Skeletal muscle tissue (tissue), 4 donors: ENCODE measurements around the gene RERE. TPM values are rescaled to one million over a fixed set of nuclear protein-coding genes. Genes with fewer than 3 reads are reported as not detected.

Experiments
- H3K27ac ChIP-seq: one replicate; pipeline ENCODE4 v1.7.0; 2013; ENCODE audit warnings: mild to moderate bottlenecking, low read depth, low read length, inconsistent platforms
- H3K27me3 ChIP-seq, 3 donors: one replicate each; pipeline ENCODE4 v1.7.0; 2013; ENCODE audit warnings: low read length in 3 of 3; ENCODE audit not compliant: control insufficient read depth in 3 of 3, insufficient read depth in 3 of 3
- H3K36me3 ChIP-seq, 3 donors: one replicate each; pipeline ENCODE4 v1.7.0; 2013; ENCODE audit warnings: low read length in 3 of 3; ENCODE audit not compliant: control insufficient read depth in 3 of 3, insufficient read depth in 3 of 3
- H3K4me1 ChIP-seq, 3 donors: one replicate each; pipeline ENCODE4 v1.7.0; 2013; ENCODE audit warnings: low read length in 3 of 3, mild to moderate bottlenecking in 3 of 3; ENCODE audit not compliant: control insufficient read depth in 3 of 3, insufficient read depth in 3 of 3
- H3K4me3 ChIP-seq, 3 donors: one replicate each; pipeline ENCODE4 v1.7.0; 2013; ENCODE audit warnings: low read length in 3 of 3
- H3K9ac ChIP-seq, 3 donors: one replicate each; pipeline ENCODE4 v1.7.0; 2013; ENCODE audit warnings: low read length in 3 of 3, mild to moderate bottlenecking in 3 of 3, moderate library complexity in 2 of 3, low read depth in 1 of 3
- H3K9me3 ChIP-seq, 3 donors: one replicate each; pipeline ENCODE4 v1.7.0; 2013; ENCODE audit warnings: low read length in 3 of 3; ENCODE audit not compliant: control insufficient read depth in 3 of 3
- total RNA-seq: library from RNA; depleted of rRNA; stranded (reverse); fragments of >200 nt; gene quantifications from one replicate; pipeline ENCODE4 v1.2.3, GENCODE V29; 2014
- donor health status: Osteomylitis.

RERE gene
- total RNA-seq, 1 donor from 2014 or later, result 212 TPM

DNA sequence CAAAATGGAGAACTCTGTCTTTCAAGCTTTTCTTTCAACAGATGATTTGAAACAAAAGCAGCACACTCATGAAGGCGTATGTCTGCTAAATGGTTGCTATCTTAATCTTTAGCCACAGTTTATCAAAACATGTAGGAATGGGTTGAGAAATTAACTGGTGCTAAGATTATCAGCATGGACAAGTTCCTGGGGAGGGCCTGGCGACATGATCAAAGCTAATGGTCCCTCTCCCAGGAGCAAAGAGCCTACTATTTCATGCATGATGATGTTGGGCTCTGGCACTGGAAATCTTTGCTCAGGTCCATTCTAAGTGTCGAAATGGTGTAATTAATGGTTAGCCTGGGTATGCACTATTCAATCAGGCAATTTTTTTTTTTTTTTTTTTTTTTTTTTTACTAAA lies 407.8 kb downstream of the RERE start:
- H3K27ac ChIP-seq, result peak overlapping the region; percentile 77
- peaks cover 2 to 20% (median 9%) of the 10 kb centered on the region in 3 donors for H3K36me3 ChIP-seq
- peaks cover 73 to 81% (median 76%) of the 10 kb centered on the region in 3 donors for H3K4me1 ChIP-seq
- H3K9me3 ChIP-seq, result no peaks in the 10 kb centered on the region
- H3K27me3 ChIP-seq, result no peaks in the 10 kb centered on the region
- H3K4me3 ChIP-seq, result peak overlapping the region in 1 of 3 donors; percentile 19
- peak overlapping the region; percentile 0 to 46 (median 15) for H3K9ac ChIP-seq

DNA sequence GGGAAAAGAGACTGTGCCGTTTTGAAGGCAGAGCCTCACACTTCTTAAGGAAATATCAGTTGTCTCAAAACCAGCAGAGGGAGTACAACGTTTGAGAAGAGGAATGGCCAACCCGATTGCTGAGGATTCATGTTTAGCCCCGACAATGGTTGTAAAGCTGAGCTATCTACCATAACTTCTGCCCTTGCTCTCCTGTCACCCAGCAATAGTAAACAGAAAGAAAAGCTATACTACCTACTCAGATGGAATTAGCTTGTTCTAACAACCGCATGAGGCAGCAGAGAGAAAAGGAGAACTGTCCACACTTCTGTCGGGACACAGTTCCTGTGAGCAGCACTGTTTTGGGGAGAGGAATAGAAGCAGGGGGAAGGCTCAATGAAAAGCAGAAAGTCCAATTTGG lies 408.3 kb downstream of the RERE start:
- no peaks in the 10 kb centered on the region for H3K9me3 ChIP-seq
- peak overlapping the region; percentile 77 for H3K27ac ChIP-seq
- peaks cover 2 to 21% (median 11%) of the 10 kb centered on the region in 3 donors for H3K36me3 ChIP-seq
- H3K27me3 ChIP-seq, result no peaks in the 10 kb centered on the region
- H3K4me3 ChIP-seq, result peak overlapping the region in 2 of 3 donors; percentile 19 to 52
- H3K4me1 ChIP-seq, result peaks cover 69 to 77% (median 72%) of the 10 kb centered on the region in 3 donors
- peak overlapping the region; percentile 0 to 79 (median 46) for H3K9ac ChIP-seq

DNA sequence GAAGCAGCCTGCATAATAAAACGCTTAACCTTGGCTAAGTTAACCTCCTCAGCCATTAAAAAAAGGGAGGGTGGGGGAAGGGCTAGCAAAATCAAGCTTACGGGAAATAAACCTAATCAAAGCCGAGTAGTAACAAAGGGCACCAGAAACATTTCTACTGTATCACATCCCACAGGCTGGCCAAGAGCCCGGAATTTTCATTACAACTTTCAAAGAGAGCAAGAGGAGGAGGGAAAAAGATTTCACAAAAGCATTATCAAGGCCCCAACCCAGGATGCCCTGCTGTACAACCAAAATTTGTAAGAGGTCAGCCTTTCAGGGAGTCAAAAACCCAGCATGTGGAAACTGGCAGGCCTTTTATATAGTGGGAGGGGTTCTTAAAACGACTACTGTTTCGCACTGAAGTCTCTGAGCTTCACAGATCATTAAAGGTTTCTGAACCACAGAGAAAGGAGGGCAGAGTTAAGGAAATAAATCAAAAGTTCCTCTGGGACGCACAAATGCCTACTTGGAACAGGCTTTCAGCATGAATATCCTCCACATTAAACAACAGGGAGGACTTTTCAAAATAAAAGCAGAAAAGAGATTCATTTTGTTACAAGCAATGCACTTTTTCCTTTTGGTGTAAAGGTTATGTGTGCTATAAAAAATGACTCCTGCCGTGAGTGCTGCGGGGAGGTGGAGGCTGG lies 409.1 kb downstream of the RERE start:
- Histone ChIP-seq H3K27me3 (no peaks in the 10 kb centered on the region), H3K27ac (peak overlapping the region; percentile 77), H3K36me3 (peaks cover 0 to 16% (median 11%) of the 10 kb centered on the region in 3 donors), H3K4me1 (peaks cover 65 to 69% (median 67%) of the 10 kb centered on the region in 3 donors), H3K9ac (peak overlapping the region; percentile 43 to 79 (median 65)), H3K9me3 (no peaks in the 10 kb centered on the region), H3K4me3 (peak overlapping the region; percentile 2 to 46 (median 28))

DNA sequence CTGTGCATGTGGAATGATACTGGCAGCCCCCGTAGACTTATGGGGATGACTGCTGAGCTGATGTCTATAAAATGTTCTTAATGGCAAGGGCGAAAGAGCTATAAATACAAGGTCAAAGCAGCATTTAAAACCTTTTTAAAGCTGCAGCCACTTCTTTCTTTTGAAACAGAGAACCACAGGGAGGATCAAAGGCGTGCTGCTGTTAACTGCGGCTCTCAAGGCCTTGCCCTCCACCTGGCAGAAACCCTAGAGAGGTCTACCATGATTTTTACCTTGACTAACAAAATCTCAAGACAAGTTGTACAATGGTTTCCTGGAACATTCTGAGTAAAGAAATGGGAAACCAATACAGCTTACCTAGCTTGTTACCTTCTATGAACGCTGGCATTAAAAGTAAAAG lies 409.8 kb downstream of the RERE start:
- peak overlapping the region; percentile 77 for H3K27ac ChIP-seq
- H3K36me3 ChIP-seq, result peaks cover 0 to 14% (median 11%) of the 10 kb centered on the region in 3 donors
- H3K9ac ChIP-seq, result peak overlapping the region; percentile 43 to 67 (median 65)
- H3K9me3 ChIP-seq, result no peaks in the 10 kb centered on the region
- H3K4me3 ChIP-seq, result peak overlapping the region; percentile 2 to 52 (median 19)
- peaks cover 61 to 65% (median 64%) of the 10 kb centered on the region in 3 donors for H3K4me1 ChIP-seq
- H3K27me3 ChIP-seq, result no peaks in the 10 kb centered on the region

DNA sequence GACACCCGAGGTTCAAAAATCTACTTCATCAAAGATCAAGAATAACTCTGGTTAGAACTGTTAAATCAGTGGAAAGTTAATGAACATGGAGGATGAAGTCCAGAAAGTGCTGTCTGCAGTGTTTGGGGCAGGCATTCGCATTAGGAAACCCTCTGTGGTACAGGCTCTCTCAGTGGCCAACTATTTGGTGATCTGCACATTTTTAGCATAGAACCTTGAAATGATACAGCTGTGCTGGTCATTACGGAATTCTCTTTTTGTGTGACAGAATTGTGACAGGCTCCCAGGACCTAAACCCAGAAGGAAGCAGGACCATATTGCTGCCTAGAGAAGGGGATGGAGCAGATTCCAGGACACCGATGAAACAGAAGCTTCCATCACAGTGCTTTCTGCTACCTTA lies 410.5 kb downstream of the RERE start:
- Histone ChIP-seq H3K9me3 (no peaks in the 10 kb centered on the region), H3K27me3 (no peaks in the 10 kb centered on the region), H3K4me1 (peaks cover 60 to 63% (median 61%) of the 10 kb centered on the region in 3 donors), H3K27ac (peak overlapping the region; percentile 77), H3K36me3 (peaks cover 0 to 11% (median 11%) of the 10 kb centered on the region in 3 donors), H3K9ac (no peak overlapping the region), H3K4me3 (no peak overlapping the region)

DNA sequence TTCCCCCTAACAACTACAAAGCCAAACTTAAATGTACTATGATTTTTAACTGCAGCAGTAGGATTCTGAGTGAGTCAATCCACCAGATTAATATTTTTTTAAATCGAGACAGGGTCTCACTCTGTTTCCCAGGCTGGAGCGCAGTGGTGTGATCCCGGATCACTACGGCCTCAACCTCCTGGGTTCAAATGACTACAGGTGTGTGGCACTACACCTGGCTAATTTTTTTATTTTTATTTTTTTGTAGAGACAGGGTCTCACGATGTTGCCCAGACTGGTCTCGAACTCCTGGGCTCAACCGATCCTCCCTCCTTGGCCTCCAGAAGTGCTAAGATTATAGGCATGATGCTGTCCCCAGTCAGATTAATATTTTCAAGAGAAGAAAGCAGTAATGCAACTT lies 411.4 kb downstream of the RERE start:
- Histone ChIP-seq H3K4me1 (peaks cover 52 to 59% (median 57%) of the 10 kb centered on the region in 3 donors), H3K27me3 (no peaks in the 10 kb centered on the region), H3K4me3 (no peak overlapping the region), H3K27ac (no peak overlapping the region), H3K9me3 (no peaks in the 10 kb centered on the region), H3K36me3 (peaks cover 0 to 16% (median 11%) of the 10 kb centered on the region in 3 donors), H3K9ac (no peak overlapping the region)

DNA sequence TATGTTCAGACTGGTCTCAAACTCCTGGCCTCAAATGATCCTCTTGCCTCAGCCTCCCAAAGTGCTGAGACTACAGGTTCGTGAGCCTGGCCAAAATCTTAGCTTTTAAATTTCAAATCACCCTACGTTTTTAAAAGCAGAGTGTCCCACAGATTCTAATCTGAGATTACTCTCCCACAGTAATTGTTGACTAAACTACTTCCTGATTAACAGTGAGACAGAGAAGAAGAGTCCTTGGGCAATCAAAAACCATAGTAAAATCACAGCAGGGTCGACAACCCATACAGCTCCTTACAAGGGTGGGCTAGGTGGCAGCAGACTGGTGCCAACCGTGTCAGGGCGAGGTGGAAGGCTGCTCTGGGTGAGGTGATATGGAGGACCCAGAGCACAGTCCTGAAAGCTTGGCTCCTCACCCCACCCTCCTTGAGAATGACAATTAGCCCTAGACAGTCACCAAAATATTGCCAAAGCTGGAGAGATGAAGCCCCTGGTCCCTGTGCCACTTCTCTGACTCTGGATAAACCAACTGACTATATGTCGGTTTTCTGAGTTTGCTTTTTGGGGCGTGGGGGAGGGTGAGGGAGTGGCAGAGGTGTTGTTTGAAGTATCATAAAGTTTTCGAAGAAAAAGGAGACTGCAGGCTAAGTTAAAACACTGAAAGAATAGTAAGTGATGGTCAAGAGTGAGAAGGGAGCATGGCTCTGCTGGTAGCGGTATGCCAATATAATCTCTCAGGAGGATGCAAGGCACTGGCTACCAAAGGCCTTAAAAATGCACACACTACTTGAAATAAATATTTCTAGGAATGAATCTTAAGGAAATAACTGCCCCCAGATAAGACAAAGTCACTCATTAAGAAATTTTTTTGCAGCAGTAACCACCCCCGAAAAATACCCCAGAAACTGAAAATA lies 412.7 kb downstream of the RERE start:
- H3K27ac ChIP-seq, result no peak overlapping the region
- H3K9me3 ChIP-seq, result no peaks in the 10 kb centered on the region
- no peak overlapping the region for H3K4me3 ChIP-seq
- no peaks in the 10 kb centered on the region for H3K27me3 ChIP-seq
- no peak overlapping the region for H3K9ac ChIP-seq
- peaks cover 0 to 13% (median 11%) of the 10 kb centered on the region in 3 donors for H3K36me3 ChIP-seq
- H3K4me1 ChIP-seq, result peaks cover 39 to 46% (median 45%) of the 10 kb centered on the region in 3 donors

DNA sequence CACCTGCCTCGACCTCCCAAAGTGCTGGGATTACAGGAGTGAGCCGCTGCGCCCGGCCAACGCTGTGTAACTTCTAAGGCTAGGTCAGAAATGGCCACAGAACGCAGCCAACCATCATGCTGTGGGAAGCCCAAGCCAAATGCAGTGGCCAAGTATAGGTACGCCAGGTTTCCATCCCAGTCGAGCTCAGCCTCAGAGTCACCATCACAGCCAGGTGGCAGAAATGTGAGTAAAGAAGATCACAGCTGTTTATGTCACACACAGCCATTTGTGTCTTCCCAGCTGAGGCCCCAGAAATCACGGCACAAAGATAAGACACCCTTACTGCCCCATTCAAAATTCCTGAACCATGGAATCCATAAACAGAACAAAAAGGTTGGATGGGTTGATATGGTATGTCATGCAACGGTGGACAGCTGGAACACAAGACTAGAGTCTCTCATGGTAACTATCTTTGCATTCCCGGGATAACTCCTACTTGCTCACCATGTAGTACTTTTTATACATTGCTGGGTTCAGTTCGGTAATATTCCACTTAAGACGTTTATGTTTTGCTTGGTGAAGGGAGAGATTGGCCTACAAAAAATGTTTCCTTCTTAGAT lies 415.2 kb downstream of the RERE start:
- peaks cover 2 to 16% (median 10%) of the 10 kb centered on the region in 3 donors for H3K36me3 ChIP-seq
- H3K9ac ChIP-seq, result peak overlapping the region in 1 of 3 donors; percentile 52
- no peaks in the 10 kb centered on the region for H3K9me3 ChIP-seq
- no peaks in the 10 kb centered on the region for H3K27me3 ChIP-seq
- peak overlapping the region; percentile 67 for H3K27ac ChIP-seq
- H3K4me1 ChIP-seq, result peaks cover 30 to 41% (median 38%) of the 10 kb centered on the region in 3 donors
- H3K4me3 ChIP-seq, result peak overlapping the region in 2 of 3 donors; percentile 18 to 30

DNA sequence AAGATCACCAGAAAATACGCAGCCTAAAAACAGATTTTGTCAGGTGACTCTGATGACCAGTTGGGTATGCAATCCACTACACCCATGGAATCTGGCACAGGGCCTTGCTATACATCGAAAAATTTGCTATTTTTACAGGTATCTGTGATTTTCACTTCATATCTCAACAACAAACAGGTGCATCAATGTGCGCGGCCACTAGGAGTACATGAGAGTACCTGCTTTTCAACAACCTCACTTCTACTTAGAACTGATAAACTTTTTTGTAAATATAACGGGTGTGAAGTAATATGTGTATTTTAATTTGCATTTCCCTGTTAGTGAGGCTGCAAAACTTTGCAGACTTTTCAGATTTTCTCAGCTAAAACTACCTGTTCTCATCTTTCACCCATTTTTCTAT lies 418.8 kb downstream of the RERE start:
- Histone ChIP-seq H3K9ac (no peak overlapping the region), H3K4me1 (peaks cover 41 to 52% (median 46%) of the 10 kb centered on the region in 3 donors), H3K36me3 (peaks cover 0 to 12% (median 2%) of the 10 kb centered on the region in 3 donors), H3K9me3 (no peaks in the 10 kb centered on the region), H3K27ac (no peak overlapping the region), H3K4me3 (no peak overlapping the region), H3K27me3 (no peaks in the 10 kb centered on the region)
